HG03354 (cell line): ENCODE data around the gene LCN6.

Experiments used
- ATAC-seq: cut with Tn5 transposase; IDR thresholded peaks from one replicate; pipeline ENCODE4 v1.9.1; 2021; ENCODE audit warnings: mild to moderate bottlenecking; ENCODE audit not compliant: unreplicated experiment, poor library complexity, severe bottlenecking

LCN6 gene

GRCh38 chr9:136697821-136698526, 50.4 kb downstream of the LCN6 start:
- no peak for ATAC-seq

DNA sequence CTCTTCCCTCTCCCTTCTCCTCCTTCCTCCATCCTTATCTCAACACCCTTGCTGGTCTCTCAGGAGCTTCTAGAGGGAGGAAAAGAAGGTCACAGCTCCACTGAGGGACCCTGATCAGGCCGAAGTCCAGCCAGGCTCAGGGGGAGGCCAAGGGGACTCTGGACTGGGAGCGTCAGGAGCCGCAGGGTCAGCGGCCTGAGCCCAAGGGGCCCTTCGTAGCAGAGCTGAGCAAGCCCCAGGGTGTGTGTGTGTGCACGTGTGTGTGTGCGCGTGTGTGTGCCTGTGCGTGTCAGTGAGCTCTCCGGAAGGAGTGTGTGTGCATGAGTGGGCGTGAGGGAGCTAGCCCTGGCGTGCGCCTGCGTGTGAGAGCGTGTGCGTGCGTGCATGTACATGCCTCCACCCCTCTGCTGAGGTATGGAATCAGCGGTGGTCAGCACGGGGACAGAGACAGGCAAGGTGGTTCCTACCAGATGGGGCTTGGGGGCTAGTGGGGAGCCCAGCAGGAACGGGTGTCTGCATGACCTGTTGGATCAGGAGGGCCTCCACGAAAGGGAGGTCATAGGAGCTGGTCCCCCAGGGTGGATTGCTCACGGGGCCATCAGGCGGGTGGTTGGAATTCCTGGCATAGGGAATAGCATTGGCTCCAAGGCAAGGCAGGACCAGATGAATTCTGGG, 51.0 kb downstream of the LCN6 start:
- ATAC-seq = no peak

GRCh38 chr9:136696502-136696901, 51.8 kb downstream of the LCN6 start:
- no peak for ATAC-seq

DNA sequence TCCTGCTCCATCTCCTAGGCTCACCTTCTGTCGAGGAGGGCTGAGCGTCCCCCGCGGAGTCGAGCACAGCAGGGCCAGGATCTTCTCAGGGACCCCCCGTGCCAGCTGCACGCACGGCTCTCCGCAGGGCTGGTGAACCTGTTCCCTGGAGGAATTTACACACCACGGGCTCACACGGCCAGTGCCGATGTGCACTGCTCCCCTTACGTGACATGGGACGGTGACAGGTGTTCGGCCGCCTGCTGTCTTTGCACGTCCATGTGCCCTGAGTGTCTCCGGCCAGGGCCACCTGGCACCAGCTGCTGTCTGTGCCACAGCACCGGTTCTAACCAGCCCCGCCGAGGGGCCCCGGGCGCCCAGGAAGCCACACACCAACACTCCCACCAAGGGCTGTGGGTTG, 52.4 kb downstream of the LCN6 start:
- ATAC-seq = no peak

- ATAC-seq = no peak
Measured at GRCh38 chr9:136695435-136695895, 52.9 kb downstream of the LCN6 start.

DNA sequence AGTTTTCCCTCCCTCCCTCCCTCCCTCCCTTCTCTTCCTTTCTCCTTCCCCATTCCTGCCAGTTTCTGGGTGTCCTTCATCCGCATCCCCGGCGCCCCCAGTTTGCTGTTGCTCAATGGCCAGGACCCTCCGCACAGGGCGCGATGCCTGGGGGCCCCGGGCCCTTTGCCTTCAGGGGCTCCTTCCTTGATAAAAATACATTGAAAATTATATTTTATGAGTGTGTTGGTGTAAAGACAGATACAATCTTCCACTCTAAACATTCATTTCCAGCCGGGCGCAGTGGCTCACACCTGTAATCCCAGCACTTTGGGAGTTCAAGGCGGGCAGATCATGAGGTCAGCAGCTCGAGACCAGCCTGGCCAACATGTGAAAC, 53.5 kb downstream of the LCN6 start:
- ATAC-seq = no peak

GRCh38 chr9:136694163-136694871, 54.0 kb downstream of the LCN6 start:
- ATAC-seq = no peak
